ENCODE measurements around the gene MGAT4B.

DNA sequence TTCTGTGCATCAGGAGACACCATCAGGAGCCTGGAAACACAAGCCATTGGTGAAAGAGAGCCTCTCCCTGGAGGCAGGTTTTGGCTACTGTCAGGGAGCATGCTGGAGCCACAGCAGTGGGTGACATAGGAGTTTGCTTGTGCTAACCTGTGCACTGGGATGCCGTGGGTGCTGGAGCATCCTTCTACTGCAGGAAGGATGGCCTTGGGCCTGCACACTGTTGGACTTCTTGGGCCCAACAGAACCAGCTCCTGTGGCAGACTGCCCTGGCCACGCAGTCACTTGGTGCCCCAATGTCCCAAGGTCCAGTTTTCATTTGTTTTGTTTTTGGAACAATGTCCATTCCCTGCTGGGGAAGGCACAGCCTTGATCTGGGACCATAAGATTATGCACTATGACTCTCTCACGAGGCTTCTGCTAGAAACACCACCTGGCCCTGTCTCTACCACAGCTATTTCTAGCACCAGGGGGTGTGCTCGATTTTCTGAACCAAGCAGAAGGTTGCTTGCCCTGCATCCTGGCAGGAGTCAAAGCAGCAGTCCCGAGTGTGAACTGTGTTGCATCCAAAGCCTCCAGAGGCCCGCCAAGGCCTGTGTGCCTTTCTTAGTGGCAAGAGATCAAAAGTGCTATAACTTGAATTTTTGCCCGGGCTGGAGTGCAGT is 18.3 kb downstream of the MGAT4B start:
- TF ChIP-seq, protein P1, sequence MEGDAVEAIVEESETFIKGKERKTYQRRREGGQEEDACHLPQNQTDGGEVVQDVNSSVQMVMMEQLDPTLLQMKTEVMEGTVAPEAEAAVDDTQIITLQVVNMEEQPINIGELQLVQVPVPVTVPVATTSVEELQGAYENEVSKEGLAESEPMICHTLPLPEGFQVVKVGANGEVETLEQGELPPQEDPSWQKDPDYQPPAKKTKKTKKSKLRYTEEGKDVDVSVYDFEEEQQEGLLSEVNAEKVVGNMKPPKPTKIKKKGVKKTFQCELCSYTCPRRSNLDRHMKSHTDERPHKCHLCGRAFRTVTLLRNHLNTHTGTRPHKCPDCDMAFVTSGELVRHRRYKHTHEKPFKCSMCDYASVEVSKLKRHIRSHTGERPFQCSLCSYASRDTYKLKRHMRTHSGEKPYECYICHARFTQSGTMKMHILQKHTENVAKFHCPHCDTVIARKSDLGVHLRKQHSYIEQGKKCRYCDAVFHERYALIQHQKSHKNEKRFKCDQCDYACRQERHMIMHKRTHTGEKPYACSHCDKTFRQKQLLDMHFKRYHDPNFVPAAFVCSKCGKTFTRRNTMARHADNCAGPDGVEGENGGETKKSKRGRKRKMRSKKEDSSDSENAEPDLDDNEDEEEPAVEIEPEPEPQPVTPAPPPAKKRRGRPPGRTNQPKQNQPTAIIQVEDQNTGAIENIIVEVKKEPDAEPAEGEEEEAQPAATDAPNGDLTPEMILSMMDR (IDR thresholded peaks at IDR 0.05), result no peak
- TF ChIP-seq POLR2A (IDR thresholded peaks at IDR 0.05), result no peak
- no peak for TF ChIP-seq POLR2AphosphoS5 (IDR thresholded peaks at IDR 0.05)
- no peak for TF ChIP-seq EP300 (IDR thresholded peaks at IDR 0.05; ENCODE audit: low read depth)

Data from transverse colon (tissue), 4 donors.